Measurements from ENCODE around the gene TNFSF11.
"Not testable (repeated sequence)": the region's sequence is repeated elsewhere in the genome, so short reads cannot be mapped to it uniquely, and the experiment has no call there.

The TNFSF11 gene

GRCh38 chr13:42560320-42560719, 13.6 kb upstream of the TNFSF11 start:
- not testable (repeated sequence) for DNase-seq (ENCODE audit: low read depth)

GRCh38 chr13:42561752-42562467, 12.0 kb upstream of the TNFSF11 start:
- DNase-seq (ENCODE audit: low read depth), result no peak

- DNase-seq (ENCODE audit: low read depth), result no peak
These were observed 6.0 kb upstream of the TNFSF11 start for GRCh38 chr13:42567906-42568305.

- no peak for DNase-seq (ENCODE audit: low read depth)
These were observed 4.2 kb upstream of the TNFSF11 start for GRCh38 chr13:42569576-42570344.

- DNase-seq (ENCODE audit: low read depth), result no peak
These were observed 2.1 kb upstream of the TNFSF11 start for GRCh38 chr13:42571895-42572294.

- DNase-seq (ENCODE audit: low read depth), result no peak
These were observed 721 bp downstream of the TNFSF11 start for GRCh38 chr13:42574435-42575311.

- no peak for DNase-seq (ENCODE audit: low read depth)
These were observed 2.0 kb downstream of the TNFSF11 start for GRCh38 chr13:42575938-42576337.

- DNase-seq (ENCODE audit: low read depth), result no peak
These were observed 3.6 kb downstream of the TNFSF11 start for GRCh38 chr13:42577538-42577937.

GRCh38 chr13:42580644-42581043, 6.7 kb downstream of the TNFSF11 start:
- DNase-seq (ENCODE audit: low read depth), result no peak

- DNase-seq (ENCODE audit: low read depth), result no peak
These were observed 7.5 kb downstream of the TNFSF11 start for GRCh38 chr13:42581427-42581826.

- DNase-seq (ENCODE audit: low read depth), result no peak
These were observed 17.6 kb downstream of the TNFSF11 start for GRCh38 chr13:42591602-42592001.

GRCh38 chr13:42592915-42593900, 19.3 kb downstream of the TNFSF11 start:
- DNase-seq (ENCODE audit: low read depth), result no peak

GRCh38 chr13:42594481-42595252, 20.7 kb downstream of the TNFSF11 start:
- peak; percentile 15 for DNase-seq (ENCODE audit: low read depth)

GRCh38 chr13:42595253-42595571, 21.3 kb downstream of the TNFSF11 start:
- no peak for DNase-seq (ENCODE audit: low read depth)

- DNase-seq (ENCODE audit: low read depth), result no peak
These were observed 23.6 kb downstream of the TNFSF11 start for GRCh38 chr13:42597505-42597904.

GRCh38 chr13:42600943-42601342, 27.0 kb downstream of the TNFSF11 start:
- no peak for DNase-seq (ENCODE audit: low read depth)

- no peak for DNase-seq (ENCODE audit: low read depth)
These were observed 29.0 kb downstream of the TNFSF11 start for GRCh38 chr13:42602906-42603305.

GRCh38 chr13:42603571-42603970, 29.6 kb downstream of the TNFSF11 start:
- no peak for DNase-seq (ENCODE audit: low read depth)

- no peak for DNase-seq (ENCODE audit: low read depth)
These were observed 33.6 kb downstream of the TNFSF11 start for GRCh38 chr13:42607546-42607945.

- DNase-seq (ENCODE audit: low read depth), result no peak
These were observed 36.7 kb downstream of the TNFSF11 start for GRCh38 chr13:42610649-42611048.
